K562 (cell line): Measurements from ENCODE around the gene KIAA0825. TPM values are rescaled to one million over a fixed set of nuclear protein-coding genes. Genes with fewer than 3 reads are reported as not detected.
A peak's percentile ranks its signal among the peaks of the same experiment; 100 is the strongest.

Experiments
- ATF2 ChIP-seq: sonication (generic); formaldehyde crosslinking; IDR thresholded peaks from 2 replicates; pipeline ENCODE4 v1.8.1; 2022; ENCODE audit warnings: missing genetic modification reagents
- BCOR ChIP-seq: fragments of 450-650 bp; IDR thresholded peaks from 2 replicates; pipeline ENCODE4 v1.6.1; 2016
- CREB3L1 ChIP-seq: fragments of 450-650 bp; IDR thresholded peaks from 2 replicates; pipeline ENCODE4 v1.6.1; 2014; ENCODE audit warnings: low read depth, mild to moderate bottlenecking, moderate library complexity, borderline replicate concordance
- CREM ChIP-seq: IDR thresholded peaks from 2 replicates; pipeline ENCODE4 v1.6.1; 2014; ENCODE audit warnings: antibody characterized with exemption, low read depth
- CSDE1 ChIP-seq, 2 experiments: fragments of 450-650 bp; IDR thresholded peaks; 2 replicates each; pipeline ENCODE4 v1.6.1; 2016; ENCODE audit warnings: mild to moderate bottlenecking in 1 of 2
- KLF10 ChIP-seq: fragments of 250-450 bp; sonication (Bioruptor Pico); IDR thresholded peaks from 2 replicates; pipeline ENCODE4 v1.6.1; 2021; ENCODE audit warnings: matching md5 sums
- MEIS2 ChIP-seq: fragments of 450-650 bp; IDR thresholded peaks from 2 replicates; pipeline ENCODE4 v1.6.1; 2014; ENCODE audit warnings: mild to moderate bottlenecking; ENCODE audit not compliant: partially characterized antibody
- MYNN ChIP-seq, 2 experiments: sonication (generic); formaldehyde crosslinking in 1 of 2; IDR thresholded peaks; 2 replicates each; pipeline versions ENCODE4 v1.5.0 to v1.6.1; 2016 to 2020; ENCODE audit warnings: antibody characterized with exemption in 1 of 2, missing genetic modification reagents in 1 of 2
- NFE2L1 ChIP-seq: fragments of 450-650 bp; IDR thresholded peaks from 2 replicates; pipeline ENCODE4 v1.6.1; 2016; ENCODE audit warnings: missing genetic modification characterization, low read depth, mild to moderate bottlenecking, missing compliant biosample characterization, moderate library complexity, borderline replicate concordance
- NR0B1 ChIP-seq: fragments of 450-650 bp; IDR thresholded peaks from one replicate; pipeline ENCODE4 v1.6.1; 2018; ENCODE audit warnings: mild to moderate bottlenecking, moderate library complexity; ENCODE audit not compliant: partially characterized antibody
- PML ChIP-seq: IDR thresholded peaks from 2 replicates; pipeline ENCODE4 v1.6.1; 2012; ENCODE audit warnings: low read length, inconsistent platforms
- POLR2A ChIP-seq: fragments of 450-650 bp; conservative IDR thresholded peaks from 2 replicates; pipeline ENCODE4 v1.6.1; 2016
- POLR2H ChIP-seq: IDR thresholded peaks from 2 replicates; pipeline ENCODE4 v1.6.1; 2016; ENCODE audit warnings: missing genetic modification characterization, low read depth, mild to moderate bottlenecking, control low read depth, missing compliant biosample characterization, moderate library complexity
- RCOR1 ChIP-seq, 2 experiments: IDR thresholded peaks; 2 replicates each; pipeline ENCODE4 v1.6.1; 2012; ENCODE audit warnings: low read depth in 2 of 2, low read length in 2 of 2, borderline replicate concordance in 1 of 2, improper control_type of control experiment in 1 of 2
- TEAD1 ChIP-seq, 2 experiments: fragments of 450-650 bp in 1 of 2; sonication (generic) in 1 of 2; formaldehyde crosslinking; IDR thresholded peaks; 2 replicates each; pipeline versions ENCODE4 v1.4.0 to v1.8.0; 2020 to 2022; ENCODE audit warnings: mild to moderate bottlenecking in 2 of 2, missing genetic modification reagents in 1 of 2
- YY1 ChIP-seq, 3 experiments: IDR thresholded peaks; 2 replicates each; pipeline ENCODE4 v1.6.1; 2011; ENCODE audit warnings: low read length in 2 of 3, mild to moderate bottlenecking in 2 of 3, moderate library complexity in 2 of 3, borderline replicate concordance in 1 of 3, control low read depth in 1 of 3, low read depth in 1 of 3; ENCODE audit not compliant: insufficient read depth in 3 of 3, insufficient replicate concordance in 2 of 3, control insufficient read depth in 1 of 3, insufficient read length in 1 of 3; ENCODE audit errors: extremely low read depth in 1 of 3
- ZBTB11 ChIP-seq, 3 experiments: fragments of 200-800 bp in 1 of 3; fragments of 250-450 bp in 1 of 3; fragments of 450-650 bp in 1 of 3; sonication (Bioruptor Pico) in 1 of 3; sonication (Bioruptor generic) in 1 of 3; formaldehyde crosslinking in 1 of 3; IDR thresholded peaks; 2 replicates each; pipeline versions ENCODE4 v1.6.1 to v1.8.0; 2016 to 2022; ENCODE audit warnings: mild to moderate bottlenecking in 2 of 3, missing genetic modification characterization in 2 of 3, missing compliant biosample characterization in 1 of 3, moderate library complexity in 1 of 3
- ZKSCAN1 ChIP-seq: fragments of 150-350 bp; IDR thresholded peaks from 2 replicates; pipeline ENCODE4 v1.6.1; 2016; ENCODE audit warnings: low read depth, low read length
- polyA plus RNA-seq, 8 experiments: library from polyadenylated mRNA; depleted of rRNA in 4 of 8; stranded (reverse) in 5 of 8; unstranded in 3 of 8; fragments of >200 nt; fragmentation: Nextera tagmentation in 2 of 8; fragmentation: Illumina TruSeq in 1 of 8; extraction: Ambion mirVana in 2 of 8; extraction: Trizol in 1 of 8; gene quantifications; 2 replicates each; pipeline versions ENCODE4 v1.2.1 to v1.2.3, GENCODE V29; 2011 to 2014; ENCODE audit warnings: inconsistent platforms in 1 of 8, missing spikeins in 1 of 8
- total RNA-seq, 7 experiments: library from RNA; depleted of rRNA in 6 of 7; stranded (reverse); fragments of >200 nt in 6 of 7; fragmentation: Illumina TruSeq in 2 of 7; extraction: Trizol in 2 of 7; gene quantifications; 2 replicates each; pipeline versions ENCODE4 v1.2.1 to v1.2.3, GENCODE V29; 2011 to 2021; ENCODE audit warnings: low replicate concordance in 1 of 7

KIAA0825 gene
- total and polyA plus RNA-seq, 9 of the 15 experiments (the other 6 are each of a cell fraction or from before 2014, with no cell fraction given) = 0.05 to 0.36 (median 0.16) TPM; not detected in 1

- TF ChIP-seq NFE2L1 (tag) = no peak
- 0 out of 4 replicates have a peak, but pooled peaks of 1 of the 2 experiments have one; percentile 21 for TF ChIP-seq RCOR1 (IDR thresholded peaks at IDR 0.05; ENCODE audit: borderline replicate concordance in 1 of 2, low read depth in 2 of 2, low read length in 2 of 2)
- TF ChIP-seq MYNN (IDR thresholded peaks at IDR 0.05) = no peak
- TF ChIP-seq MYNN (CRISPR knock-in tag; IDR thresholded peaks at IDR 0.05) = no peak
- TF ChIP-seq NR0B1 = no peak
- TF ChIP-seq ZBTB11 (CRISPR knock-in tag; IDR thresholded peaks at IDR 0.05) = peak; percentile 86 to 98 (median 97)
- TF ChIP-seq ZKSCAN1 = 0 out of 2 replicates have a peak, but pooled peaks have one; percentile 28
- 0 out of 2 replicates have a peak, but pooled peaks have one; percentile 9 for TF ChIP-seq BCOR
- TF ChIP-seq POLR2A = peak; percentile 79
- no peak for TF ChIP-seq KLF10 (CRISPR knock-in tag)
- TF ChIP-seq CSDE1 (IDR thresholded peaks at IDR 0.05) = peak in 1 of 2 experiments; percentile 19; a peak in 1 of 4 replicates
- peak; percentile 54; the same call in 1 of the 2 replicates for TF ChIP-seq PML
- TF ChIP-seq ATF2 (CRISPR knock-in tag) = no peak
- TF ChIP-seq MEIS2 = no peak
- peak in 1 of 3 experiments; percentile 16 for TF ChIP-seq YY1 (IDR thresholded peaks at IDR 0.05; ENCODE audit: borderline replicate concordance in 1 of 3, control insufficient read depth in 1 of 3, extremely low read depth in 1 of 3, insufficient read depth in 3 of 3, insufficient read length in 1 of 3, insufficient replicate concordance in 2 of 3, low read depth in 1 of 3, low read length in 2 of 3)
- no peak for TF ChIP-seq TEAD1 (CRISPR knock-in tag; IDR thresholded peaks at IDR 0.05)
- TF ChIP-seq POLR2H (tag) = no peak
- peak; percentile 20; the same call in 1 of the 2 replicates for TF ChIP-seq CREB3L1
- TF ChIP-seq CREM = peak; percentile 63
Measured at GRCh38 chr5:94618493-94619328, at the start of gene KIAA0825, which contains the start of gene SLF1 (continued).
